Thyroid gland (tissue), 4 donors: ENCODE results near the gene BAIAP3. TPM values are rescaled to one million over a fixed set of nuclear protein-coding genes. Genes with fewer than 3 reads are reported as not detected.

Source experiments
- DNase-seq, 2 donors: peaks; one replicate each; pipeline ENCODE4 v3.0.0-alpha.2; 2019
- H3K27ac ChIP-seq, 3 donors: fragments of 200-600 bp; sonication (generic); 1 replicate in 2 of 3; 2 replicates in 1 of 3; pipeline ENCODE4 v1.5.1; 2016 to 2019; ENCODE audit warnings: mild to moderate bottlenecking in 1 of 3, moderate library complexity in 1 of 3
- H3K27me3 ChIP-seq: fragments of 200-600 bp; sonication (generic); one replicate; pipeline ENCODE4 v1.5.1; 2019
- H3K36me3 ChIP-seq, 2 donors: fragments of 200-600 bp; sonication (generic); one replicate each; pipeline ENCODE4 v1.5.1; 2016 to 2019
- H3K4me1 ChIP-seq, 2 donors: fragments of 200-600 bp; sonication (generic); one replicate each; pipeline ENCODE4 v1.5.1; 2017 to 2019
- H3K4me3 ChIP-seq, 3 donors: fragments of 200-600 bp; sonication (generic); replicated peaks in 1 of 3; 1 replicate in 2 of 3; 2 replicates in 1 of 3; pipeline ENCODE4 v1.5.1; 2016; ENCODE audit warnings: mild to moderate bottlenecking in 1 of 3
- H3K9me3 ChIP-seq: fragments of 200-600 bp; sonication (generic); one replicate; pipeline ENCODE4 v1.5.1; 2017
- CTCF ChIP-seq, 6 experiments: fragments of 200-600 bp in 3 of 6; fragments of 450-650 bp in 3 of 6; sonication (generic) in 3 of 6; IDR thresholded peaks; one replicate each; pipeline ENCODE4 v1.5.1; 2016 to 2019; ENCODE audit warnings: antibody characterized with exemption in 6 of 6, mild to moderate bottlenecking in 2 of 6, inconsistent platforms in 1 of 6, moderate library complexity in 1 of 6
- POLR2A ChIP-seq, 2 donors: fragments of 450-650 bp; IDR thresholded peaks; one replicate each; pipeline ENCODE4 v1.6.1; 2017; ENCODE audit warnings: antibody characterized with exemption in 2 of 2, mild to moderate bottlenecking in 2 of 2, moderate library complexity in 1 of 2
- WGBS, 2 donors: methylation state at CpG; one replicate each; pipeline ENCODE4 v1.1.5; 2017; 5-methylcytosine and 5-hydroxymethylcytosine counted together
- intact Hi-C: fragments of 100-400 bp; cut with DNase I; formaldehyde crosslinking; loops from one replicate; pipeline ENCODE4 v1.15.1; 2023
- total RNA-seq, 4 donors: library from RNA; depleted of rRNA; stranded (reverse); fragments of >200 nt; gene quantifications; one replicate each; pipeline ENCODE4 v1.2.3, GENCODE V29; 2016

The BAIAP3 gene
- total RNA-seq, 4 donors from 2014 or later: 0.45 to 3.0 (median 1.6) TPM

- H3K36me3 ChIP-seq: peaks cover 65 to 68% of the 10 kb centered on the region in 2 donors
- intact Hi-C loops: no loop called here
Measured at GRCh38 chr16:1322407-1322806, 11.0 kb upstream of the BAIAP3 start.

GRCh38 chr16:1323296-1324239, 9.9 kb upstream of the BAIAP3 start:
- Histone ChIP-seq H3K4me1 (no peaks in the 10 kb centered on the region), H3K27me3 (no peaks in the 10 kb centered on the region), H3K4me3 (no peak overlapping the region), H3K36me3 (peaks cover 53 to 57% of the 10 kb centered on the region in 2 donors), H3K9me3 (no peaks in the 10 kb centered on the region), H3K27ac (no peak overlapping the region)
- TF ChIP-seq CTCF (IDR thresholded peaks at IDR 0.05): no peak
- TF ChIP-seq POLR2A (IDR thresholded peaks at IDR 0.05): no peak
- DNase-seq: no peak
- 88 to 91% methylated on average over 31 to 33 of the region's 35 CpGs for WGBS, 2 donors
- intact Hi-C loops: no loop called here

More at GRCh38 chr16:1322407-1322806, 11.0 kb upstream of the BAIAP3 start:
- Histone ChIP-seq H3K4me1 (no peaks in the 10 kb centered on the region), H3K27me3 (no peaks in the 10 kb centered on the region), H3K27ac (no peak overlapping the region), H3K9me3 (no peaks in the 10 kb centered on the region), H3K4me3 (no peak overlapping the region)
- 96 to 100% methylated on average over 8 of the region's 8 CpGs for WGBS, 2 donors
- DNase-seq: no peak
- no peak for TF ChIP-seq CTCF (IDR thresholded peaks at IDR 0.05)

GRCh38 chr16:1324286-1324826, 9.1 kb upstream of the BAIAP3 start:
- no peak for DNase-seq
- peaks cover 46 to 49% of the 10 kb centered on the region in 2 donors for H3K36me3 ChIP-seq
- WGBS, 2 donors: 81 to 87% methylated on average over 22 of the region's 22 CpGs

GRCh38 chr16:1325261-1325660, 8.2 kb upstream of the BAIAP3 start:
- TF ChIP-seq POLR2A (IDR thresholded peaks at IDR 0.05) (no peak), CTCF (IDR thresholded peaks at IDR 0.05) (no peak)
- no peak for DNase-seq
- no peaks in the 10 kb centered on the region for H3K9me3 ChIP-seq
- no peak overlapping the region for H3K4me3 ChIP-seq
- H3K36me3 ChIP-seq: peaks cover 37 to 40% of the 10 kb centered on the region in 2 donors
- intact Hi-C loops: no loop called here
- H3K27ac ChIP-seq: no peak overlapping the region
- no peaks in the 10 kb centered on the region for H3K4me1 ChIP-seq
- 88 to 93% methylated on average over 9 to 15 of the region's 15 CpGs for WGBS, 2 donors
- no peaks in the 10 kb centered on the region for H3K27me3 ChIP-seq

More at GRCh38 chr16:1324286-1324826, 9.1 kb upstream of the BAIAP3 start:
- no peaks in the 10 kb centered on the region for H3K4me1 ChIP-seq
- no peak overlapping the region for H3K4me3 ChIP-seq
- H3K27me3 ChIP-seq: no peaks in the 10 kb centered on the region
- H3K9me3 ChIP-seq: no peaks in the 10 kb centered on the region
- TF ChIP-seq CTCF (IDR thresholded peaks at IDR 0.05) (no peak), POLR2A (IDR thresholded peaks at IDR 0.05) (no peak)
- H3K27ac ChIP-seq: no peak overlapping the region
- intact Hi-C loops: no loop called here
